Uterus (tissue), 2 donors: ENCODE results near the gene RPLP2.

Experiments
- CTCF ChIP-seq, 4 experiments: fragments of 200-600 bp in 2 of 4; fragments of 450-650 bp in 2 of 4; sonication (generic) in 2 of 4; IDR thresholded peaks; one replicate each; pipeline ENCODE4 v1.5.1; 2016 to 2019; ENCODE audit warnings: antibody characterized with exemption in 4 of 4, mild to moderate bottlenecking in 2 of 4, moderate library complexity in 1 of 4
- POLR2A ChIP-seq, 2 donors: fragments of 450-650 bp; IDR thresholded peaks; one replicate each; pipeline ENCODE4 v1.6.1; 2016; ENCODE audit warnings: antibody characterized with exemption in 2 of 2, mild to moderate bottlenecking in 1 of 2, moderate library complexity in 1 of 2

- TF ChIP-seq CTCF (IDR thresholded peaks at IDR 0.05): no peak
- no peak for TF ChIP-seq POLR2A (IDR thresholded peaks at IDR 0.05)
These were observed 38.8 kb upstream of the RPLP2 start for GRCh38 chr11:770642-771616.
